ENCODE data around the gene PRLHR.

- TF ChIP-seq CTCF (IDR thresholded peaks at IDR 0.05; ENCODE audit: low read depth, low read length) = no peak
- TF ChIP-seq MAX (IDR thresholded peaks at IDR 0.05; ENCODE audit: low read depth, low read length) = no peak
- no peak for TF ChIP-seq POLR2A (IDR thresholded peaks at IDR 0.05; ENCODE audit: extremely low read depth, insufficient read length)
- TF ChIP-seq MYC (IDR thresholded peaks at IDR 0.05; ENCODE audit: low read depth, low read length) = no peak
Measured at GRCh38 chr10:118562851-118563250, 32.6 kb downstream of the PRLHR start.

Measured in NB4 (cell line).